HG03280 (cell line): ENCODE measurements around the gene MTHFD2.
A peak's percentile ranks its signal among the peaks of the same experiment; 100 is the strongest.
"Not testable (repeated sequence)": the region's sequence is repeated elsewhere in the genome, so short reads cannot be mapped to it uniquely, and the experiment has no call there.

ENCODE experiments used
- ATAC-seq: cut with Tn5 transposase; IDR thresholded peaks from one replicate; pipeline ENCODE4 v1.9.1; 2021; ENCODE audit warnings: mild to moderate bottlenecking, moderate library complexity; ENCODE audit not compliant: unreplicated experiment

MTHFD2 gene

DNA sequence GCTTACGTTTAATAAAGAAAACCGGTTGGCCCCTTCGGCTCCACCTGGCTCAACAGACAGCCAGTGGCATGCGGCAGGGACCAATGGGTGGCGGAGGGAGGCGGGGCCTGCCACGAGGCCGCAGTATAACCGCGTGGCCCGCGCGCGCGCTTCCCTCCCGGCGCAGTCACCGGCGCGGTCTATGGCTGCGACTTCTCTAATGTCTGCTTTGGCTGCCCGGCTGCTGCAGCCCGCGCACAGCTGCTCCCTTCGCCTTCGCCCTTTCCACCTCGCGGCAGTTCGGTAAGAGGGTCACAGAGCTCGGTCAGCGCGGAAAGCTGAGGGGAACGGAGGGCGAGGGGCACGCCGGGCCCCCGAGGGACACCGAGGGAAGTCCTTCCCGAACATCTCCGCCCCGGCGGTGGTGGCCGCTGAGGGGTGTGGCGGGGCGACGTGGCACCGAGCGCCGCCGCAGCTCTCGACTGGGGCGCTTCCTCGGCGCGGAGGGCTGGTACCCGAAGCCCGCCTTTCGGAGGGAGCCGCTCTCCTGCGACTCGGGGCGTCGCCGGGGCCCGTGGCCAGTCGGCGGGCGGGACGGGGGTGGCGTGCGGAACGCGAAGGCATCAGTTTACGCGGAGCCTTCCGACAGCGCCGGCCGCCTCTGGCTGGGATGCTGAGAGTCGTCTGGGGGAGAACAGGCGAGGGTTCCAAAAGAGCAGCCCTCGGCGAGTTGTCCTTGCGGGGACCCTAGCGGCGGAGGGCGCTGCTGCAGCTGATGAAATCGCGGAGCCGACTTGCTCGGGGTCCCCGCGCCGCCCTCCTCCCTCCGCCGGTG lies at the start of gene MTHFD2:
MTHFD2 (plus strand) TSS at position 155 of the 814 bp plus-strand sequence; CDS start at position 182, 27 bp downstream.
- ATAC-seq: peak; percentile 88

DNA sequence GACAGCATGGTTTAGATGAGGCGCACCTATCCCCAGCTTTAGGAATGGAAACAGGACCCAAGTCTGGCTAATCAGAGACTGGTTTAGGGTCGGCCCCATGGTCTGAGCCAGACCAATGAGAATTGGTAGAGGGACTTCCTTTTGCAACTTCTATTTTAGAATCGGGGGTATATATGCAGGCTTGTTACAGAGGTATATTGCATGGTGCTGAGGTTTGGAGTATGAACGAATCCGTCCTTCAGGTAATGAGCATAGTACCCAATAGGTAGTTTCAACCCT lies 49.2 kb upstream of the MTHFD2 start:
- no peak for ATAC-seq

GRCh38 chr2:74149570-74150319 lies 48.7 kb upstream of the MTHFD2 start:
- no peak for ATAC-seq

DNA sequence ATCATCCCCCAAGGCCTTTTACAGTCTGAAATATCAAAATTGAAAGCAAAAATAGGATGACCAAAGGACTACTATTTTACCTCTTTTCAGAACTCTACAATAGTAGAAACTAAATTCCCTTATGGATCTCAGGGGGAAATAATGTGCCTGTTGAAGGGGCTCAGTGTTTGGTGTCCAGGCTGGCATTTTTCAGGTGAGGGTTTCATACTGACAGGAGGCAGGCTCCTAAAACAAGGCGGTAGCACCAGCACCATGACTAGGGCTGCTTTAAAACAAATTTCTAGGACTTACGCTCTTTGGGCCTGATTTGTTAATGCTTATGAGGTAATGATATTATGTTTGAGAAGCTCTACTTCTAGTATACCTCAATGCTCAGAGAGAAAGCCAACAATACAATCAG lies 45.5 kb upstream of the MTHFD2 start:
- no peak for ATAC-seq

GRCh38 chr2:74155830-74156229 lies 42.6 kb upstream of the MTHFD2 start:
- ATAC-seq: no peak

DNA sequence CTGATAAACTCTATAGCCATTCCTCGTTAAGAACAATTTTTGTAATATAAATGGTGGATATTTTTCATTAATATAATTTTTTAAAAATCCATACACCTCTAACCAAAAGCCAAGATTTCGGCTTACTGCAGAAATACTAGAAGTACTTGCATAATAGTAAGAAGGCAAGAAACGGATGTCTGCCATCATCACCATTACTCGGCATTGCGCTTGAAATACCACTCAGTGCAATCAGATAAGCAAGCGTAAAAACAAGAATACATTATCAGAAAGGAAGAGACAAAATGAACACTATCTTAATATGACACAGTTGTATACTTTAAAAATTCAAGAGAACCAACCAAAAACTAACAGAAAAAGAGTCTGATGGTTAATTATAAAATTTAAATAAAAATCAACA lies 35.5 kb upstream of the MTHFD2 start:
- ATAC-seq: no peak

- no peak for ATAC-seq
These were observed 33.7 kb upstream of the MTHFD2 start for GRCh38 chr2:74164761-74165160.

DNA sequence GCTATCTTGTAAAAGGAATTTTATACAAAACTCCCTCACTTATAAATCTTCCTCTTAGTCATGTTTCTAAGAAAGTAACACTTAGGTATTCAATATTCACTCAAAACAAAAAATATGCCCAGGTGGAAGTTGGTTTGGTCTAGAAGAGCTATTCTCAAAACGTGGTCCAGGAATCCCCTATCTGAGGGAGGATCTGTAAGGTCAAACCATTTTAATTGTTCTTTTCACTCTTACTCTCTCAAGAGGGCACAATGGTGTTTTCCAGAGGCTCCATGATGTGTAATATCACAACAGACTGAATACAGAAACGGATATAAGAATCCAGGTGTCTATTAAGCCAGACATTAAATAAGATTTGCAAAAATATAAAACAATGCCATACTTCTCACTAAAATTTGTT lies 29.7 kb upstream of the MTHFD2 start:
- no peak for ATAC-seq

DNA sequence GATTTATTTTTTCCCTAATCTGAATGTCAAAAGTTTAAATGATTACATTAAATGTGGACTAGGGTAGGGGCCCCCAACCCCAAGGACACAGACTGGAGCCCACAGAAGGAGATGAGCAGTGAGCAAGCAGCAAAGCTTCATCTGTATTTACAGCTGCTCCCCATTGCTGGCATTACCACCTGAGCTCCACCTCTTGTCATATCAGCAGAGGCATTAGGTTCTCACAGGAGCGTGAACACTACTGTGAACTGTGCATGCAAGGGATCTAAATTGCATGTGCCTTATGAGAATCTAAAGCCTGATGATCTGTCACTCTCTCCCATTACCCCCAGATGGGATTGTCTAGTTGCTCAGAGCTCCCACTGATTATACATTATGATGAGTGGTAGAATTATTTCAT lies 23.5 kb upstream of the MTHFD2 start:
- ATAC-seq: no peak

- no peak for ATAC-seq
These were observed 20.7 kb upstream of the MTHFD2 start for GRCh38 chr2:74177696-74178095.

DNA sequence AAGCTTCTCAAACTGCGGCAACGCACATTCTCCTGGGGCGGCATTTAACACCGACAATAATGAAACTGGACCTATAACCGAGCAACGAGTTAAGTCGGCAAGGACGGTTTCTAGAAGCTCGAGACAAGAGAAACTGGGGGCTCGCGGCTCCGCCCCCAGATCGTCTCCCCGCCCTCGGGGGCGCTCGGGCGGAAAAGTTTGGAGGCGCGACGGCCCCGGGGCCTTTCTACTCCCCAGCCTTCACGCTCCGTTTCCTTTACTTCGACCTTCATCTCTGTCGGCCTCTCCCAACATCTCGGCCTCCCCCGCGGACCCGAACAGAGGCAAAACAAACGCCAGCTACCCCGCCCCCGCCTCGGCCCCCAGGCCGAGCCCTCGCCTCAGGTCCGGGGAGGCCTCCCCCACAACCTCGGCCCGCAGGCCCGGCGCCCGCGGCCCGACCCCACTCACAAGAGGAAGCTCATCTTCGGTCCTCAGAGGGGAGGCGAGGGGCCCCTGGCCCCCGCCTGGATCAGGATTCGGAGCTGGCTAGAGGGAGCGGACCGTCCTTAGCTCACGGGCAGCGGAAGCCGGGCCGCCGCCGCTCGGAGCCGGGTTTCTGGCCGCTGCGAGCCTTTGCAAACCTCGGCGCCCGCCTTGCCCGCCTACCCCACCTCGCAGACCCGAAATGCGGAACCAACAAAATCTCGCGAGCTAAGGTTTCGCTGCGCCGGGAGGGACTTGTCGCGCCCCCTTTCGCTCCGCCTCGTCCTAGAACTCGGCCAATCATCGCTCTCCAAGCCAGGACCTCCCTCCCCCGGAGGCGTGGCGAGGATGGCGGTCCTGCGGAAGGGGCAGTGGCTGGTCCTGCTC lies 20.0 kb upstream of the MTHFD2 start, which contains the start of gene MOB1A:
MOB1A (minus strand) TSS at position 669 of the 852 bp plus-strand sequence; CDS start at position 464, 205 bp downstream.
- ATAC-seq: peak; percentile 83

- ATAC-seq: peak; percentile 13
These were observed 19.2 kb upstream of the MTHFD2 start for GRCh38 chr2:74179063-74179865.

GRCh38 chr2:74181739-74182138 lies 16.7 kb upstream of the MTHFD2 start:
- peak; percentile 28 for ATAC-seq

- ATAC-seq: no peak
These were observed 14.5 kb upstream of the MTHFD2 start for GRCh38 chr2:74183878-74184277.

DNA sequence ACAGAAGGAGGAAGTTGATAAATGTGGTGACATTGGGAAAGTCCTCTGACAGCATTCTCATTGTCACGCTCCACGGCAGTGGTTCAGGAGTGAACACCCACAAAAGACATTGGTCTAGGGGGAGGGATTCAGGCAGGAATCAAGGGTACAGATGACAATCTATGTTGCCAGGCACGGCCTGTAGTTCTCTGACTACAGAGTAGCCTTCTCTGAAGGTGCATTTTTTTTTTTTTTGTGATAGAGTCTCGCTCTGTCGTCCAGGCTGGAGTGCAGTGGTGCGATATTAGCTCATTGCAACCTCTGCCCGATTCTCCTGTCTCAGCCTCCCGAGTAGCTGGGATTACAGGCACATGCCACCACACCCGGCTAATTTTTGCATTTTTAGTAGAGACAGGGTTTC lies 12.4 kb upstream of the MTHFD2 start:
- peak; percentile 43 for ATAC-seq

DNA sequence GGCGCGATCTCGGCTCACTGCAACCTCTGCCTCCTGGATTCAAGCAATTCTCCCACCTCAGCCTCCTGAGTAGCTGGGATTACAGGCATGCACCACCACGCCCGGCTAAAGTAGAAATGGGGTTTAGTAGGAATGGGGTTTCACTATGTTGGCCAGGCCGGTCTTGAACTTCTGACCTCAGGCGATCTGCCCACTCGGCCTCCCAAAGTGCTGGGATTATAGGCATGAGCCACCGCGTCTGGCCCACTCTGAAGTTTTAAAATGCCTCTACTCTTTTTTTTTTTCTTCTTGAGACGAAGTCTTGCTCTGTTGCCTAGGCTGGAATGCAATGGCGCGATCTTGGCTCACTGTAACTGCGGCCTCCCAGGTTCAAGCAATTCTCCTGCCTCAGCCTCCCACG lies 11.7 kb upstream of the MTHFD2 start:
- ATAC-seq: not testable (repeated sequence)

GRCh38 chr2:74188018-74188601 lies 10.3 kb upstream of the MTHFD2 start:
- ATAC-seq: no peak

DNA sequence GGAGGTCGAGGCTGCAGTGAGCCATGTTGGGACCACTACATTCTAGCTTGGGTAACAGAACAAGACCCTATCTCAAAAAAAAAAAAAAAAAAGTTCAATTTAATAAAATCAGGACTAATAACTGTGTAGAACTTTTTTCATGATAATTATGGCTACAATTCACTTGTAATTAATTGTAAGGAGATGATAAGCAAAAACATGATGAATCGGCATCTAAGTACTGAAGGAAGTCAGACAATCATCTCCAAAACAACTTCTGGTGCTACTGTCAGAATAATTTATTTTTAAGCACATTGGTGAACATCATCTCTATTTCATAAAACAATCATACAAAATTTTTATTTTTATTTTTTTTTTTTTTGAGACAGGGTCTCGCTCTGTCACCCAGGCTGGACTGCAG lies 9.7 kb upstream of the MTHFD2 start:
- no peak for ATAC-seq

GRCh38 chr2:74191596-74192380 lies 6.6 kb upstream of the MTHFD2 start:
- no peak for ATAC-seq
